ENCODE data around the gene GPHA2.
"Not testable (repeated sequence)": the region's sequence is repeated elsewhere in the genome, so short reads cannot be mapped to it uniquely, and the experiment has no call there.

The GPHA2 gene, protein sequence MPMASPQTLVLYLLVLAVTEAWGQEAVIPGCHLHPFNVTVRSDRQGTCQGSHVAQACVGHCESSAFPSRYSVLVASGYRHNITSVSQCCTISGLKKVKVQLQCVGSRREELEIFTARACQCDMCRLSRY

DNA sequence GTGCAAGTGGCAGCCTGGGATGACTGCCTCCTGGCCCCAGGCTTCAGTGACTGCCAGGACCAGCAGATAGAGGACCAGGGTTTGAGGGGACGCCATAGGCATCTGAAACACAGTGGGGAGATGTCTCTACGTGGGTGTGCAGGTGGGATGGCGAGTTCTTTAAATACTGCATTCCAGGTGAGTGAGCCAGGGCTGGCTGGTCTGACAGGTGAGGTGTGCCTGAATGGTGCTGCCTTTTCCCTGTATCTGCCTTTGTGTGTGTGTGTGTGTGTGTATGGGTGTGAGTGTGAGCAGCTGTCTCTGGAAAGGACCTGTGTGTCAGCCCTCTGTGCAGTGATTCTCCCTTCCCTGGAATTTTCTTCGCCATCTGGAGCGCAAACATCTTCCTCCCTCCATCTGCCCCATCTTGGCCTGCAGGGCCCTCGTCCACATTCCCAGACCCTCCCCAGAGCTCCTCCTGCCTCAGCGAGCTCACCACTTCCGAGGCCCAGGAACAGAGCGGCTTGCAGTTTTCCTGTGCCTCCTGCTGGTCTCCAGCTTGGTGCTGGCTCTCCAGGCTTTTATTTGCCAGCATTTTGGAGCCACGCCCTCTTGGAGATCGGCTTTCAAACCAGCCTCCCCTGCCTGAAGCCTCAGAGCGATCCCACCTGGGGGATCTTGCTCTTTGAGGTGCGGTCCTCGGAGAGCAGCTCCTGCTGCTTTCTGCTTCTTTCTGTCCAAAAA is at the start of gene GPHA2:
Gene GPHA2, minus strand, starts transcription at position 535 of the 723 bp plus-strand sequence. Its CDS starts 433 bp downstream, at position 102.
- peak; percentile 16 for DNase-seq

DNA sequence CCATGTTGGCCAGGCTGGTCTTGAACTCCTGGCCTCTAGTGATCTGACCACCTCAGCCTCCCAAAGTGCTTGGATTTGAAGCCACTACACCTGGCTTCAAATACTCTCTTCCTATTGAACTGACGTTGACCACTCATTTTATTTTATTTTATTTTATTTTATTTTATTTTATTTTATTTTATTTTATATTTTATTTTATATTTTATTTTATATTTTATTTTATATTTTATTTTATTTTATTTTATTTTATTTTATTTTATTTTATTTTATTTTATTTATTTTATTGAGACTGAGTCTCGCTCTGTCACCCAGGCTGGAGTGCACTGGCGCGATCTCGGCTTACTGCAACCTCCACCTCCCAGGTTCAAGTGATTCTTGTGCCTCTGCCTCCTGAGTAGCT is 47.6 kb upstream of the GPHA2 start:
- not testable (repeated sequence) for DNase-seq

GRCh38 chr11:64976651-64977050 is 41.0 kb upstream of the GPHA2 start:
- DNase-seq: no peak

DNA sequence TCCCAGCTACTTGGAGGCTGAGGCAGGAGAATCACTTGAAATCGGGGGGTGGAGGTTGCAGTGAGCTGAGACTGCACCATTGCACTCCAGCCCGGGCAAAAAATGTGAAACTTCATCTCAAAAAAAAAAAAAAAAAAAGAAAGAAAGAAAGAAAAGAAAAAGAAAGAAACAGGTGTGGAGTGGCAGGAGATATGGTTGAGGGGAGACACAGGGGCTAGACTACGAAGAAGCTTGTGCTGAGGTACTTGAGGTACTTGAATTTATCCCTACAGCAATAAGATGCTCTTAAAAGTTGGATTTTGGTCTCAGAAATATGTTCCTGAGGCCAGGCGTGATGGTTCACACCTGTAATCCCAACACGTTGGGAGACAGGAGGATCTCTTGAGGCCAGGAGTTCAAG is 38.4 kb upstream of the GPHA2 start:
- no peak for DNase-seq

- DNase-seq: no peak
These were observed 35.9 kb upstream of the GPHA2 start, which contains the start of gene MAJIN for GRCh38 chr11:64971421-64972233. Gene MAJIN (minus strand): TSS chr11:64972108. CDS start chr11:64959405, 12,703 bp downstream.

DNA sequence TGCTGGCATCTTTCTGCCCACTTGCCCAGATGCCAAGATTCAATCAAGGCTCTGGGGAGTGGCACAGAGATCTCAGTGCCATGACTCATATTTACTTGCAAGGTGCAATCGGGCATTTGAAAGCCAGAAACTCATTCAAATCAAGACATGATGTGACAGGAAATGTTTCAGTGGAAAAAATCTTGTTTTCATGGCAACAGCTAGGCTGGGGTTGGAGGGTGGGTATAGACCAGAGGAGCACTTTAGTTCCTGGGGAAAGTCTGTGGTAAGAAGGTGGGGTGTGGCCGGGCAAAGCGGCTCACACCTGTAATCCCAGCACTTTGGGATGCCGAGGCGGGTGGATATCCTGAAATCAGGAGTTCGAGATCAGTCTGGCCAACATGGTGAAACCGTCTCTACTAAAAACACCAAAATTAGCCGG is 35.0 kb upstream of the GPHA2 start:
- DNase-seq: no peak

- no peak for DNase-seq
These were observed 33.5 kb upstream of the GPHA2 start for GRCh38 chr11:64969209-64969608.

- DNase-seq: no peak
These were observed 31.7 kb upstream of the GPHA2 start for GRCh38 chr11:64967375-64967774.

GRCh38 chr11:64963072-64963631 is 27.5 kb upstream of the GPHA2 start:
- no peak for DNase-seq

GRCh38 chr11:64960719-64961118 is 25.0 kb upstream of the GPHA2 start:
- DNase-seq: no peak

DNA sequence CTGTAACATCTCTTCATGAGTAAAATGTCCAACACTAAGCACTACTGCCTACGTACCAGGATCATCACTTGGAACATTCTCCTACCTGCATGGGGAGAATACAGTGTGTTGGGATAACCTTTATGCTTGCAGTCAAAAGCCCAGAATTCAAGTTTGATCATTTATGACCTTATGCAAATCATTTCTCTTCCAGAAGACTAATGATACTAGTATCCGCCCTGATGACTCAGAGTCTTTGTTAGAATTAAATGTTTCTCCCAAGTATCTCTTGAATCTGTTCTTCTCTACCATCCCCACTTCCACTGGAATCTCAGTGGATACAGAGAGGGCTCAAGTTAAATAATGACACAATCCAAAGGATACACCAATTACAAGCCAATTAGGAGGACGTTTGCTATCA is 23.8 kb upstream of the GPHA2 start:
- DNase-seq: no peak

GRCh38 chr11:64954201-64954600 is 18.5 kb upstream of the GPHA2 start:
- DNase-seq: no peak

DNA sequence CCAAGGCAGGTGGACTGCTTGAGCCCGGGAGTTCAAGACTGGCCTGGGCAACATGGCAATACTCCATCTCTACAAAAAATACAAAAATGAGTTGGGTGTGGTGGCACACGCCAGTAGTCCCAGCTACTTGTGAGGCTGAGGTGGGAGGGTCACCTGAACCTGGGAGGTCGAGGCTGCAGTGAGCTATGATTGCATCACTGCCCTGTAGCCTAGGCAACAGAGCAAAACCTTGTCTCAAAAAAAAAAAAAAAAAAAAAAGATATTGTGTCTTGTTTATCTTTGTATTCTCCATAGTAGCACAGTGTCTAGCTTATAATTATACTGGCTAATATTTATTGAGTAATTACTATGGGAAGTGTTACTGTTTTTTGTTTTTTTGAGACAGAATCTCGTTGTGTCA is 15.8 kb upstream of the GPHA2 start:
- no peak for DNase-seq

GRCh38 chr11:64947208-64947814 is 11.6 kb upstream of the GPHA2 start:
- DNase-seq: no peak

DNA sequence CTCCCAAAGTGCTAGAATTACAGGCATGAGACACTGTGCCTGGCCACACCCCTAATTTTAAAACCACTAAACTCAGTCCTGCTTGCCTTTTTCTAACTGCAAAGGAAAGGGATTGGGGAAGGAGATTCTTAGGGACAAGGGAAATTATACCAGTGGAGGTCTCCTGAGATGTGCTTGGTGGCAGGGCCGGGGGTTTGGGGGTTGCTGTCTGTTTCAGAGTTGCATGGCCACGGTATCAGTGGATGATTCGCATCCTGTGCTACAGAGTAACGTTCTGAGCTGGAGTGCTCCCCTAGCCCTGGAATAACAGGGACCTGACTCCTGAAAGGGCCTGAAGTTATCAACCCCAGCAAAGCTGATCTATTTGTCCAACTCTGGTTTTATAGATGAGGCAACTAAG is 846 bp upstream of the GPHA2 start:
- no peak for DNase-seq

GRCh38 chr11:64934682-64935358 is 873 bp downstream of the GPHA2 start:
- DNase-seq: no peak

- no peak for DNase-seq
These were observed 1.6 kb downstream of the GPHA2 start for GRCh38 chr11:64933935-64934681.

- DNase-seq: no peak
These were observed 2.3 kb downstream of the GPHA2 start for GRCh38 chr11:64933213-64933934.

GRCh38 chr11:64932324-64932723 is 3.4 kb downstream of the GPHA2 start:
- DNase-seq: no peak

GRCh38 chr11:64931290-64931689 is 4.4 kb downstream of the GPHA2 start:
- DNase-seq: no peak

GRCh38 chr11:64930340-64930739 is 5.4 kb downstream of the GPHA2 start:
- no peak for DNase-seq
